ENCODE data around the gene PILRB.
"Not testable (repeated sequence)": the region's sequence is repeated elsewhere in the genome, so short reads cannot be mapped to it uniquely, and the experiment has no call there.

The PILRB gene

DNA sequence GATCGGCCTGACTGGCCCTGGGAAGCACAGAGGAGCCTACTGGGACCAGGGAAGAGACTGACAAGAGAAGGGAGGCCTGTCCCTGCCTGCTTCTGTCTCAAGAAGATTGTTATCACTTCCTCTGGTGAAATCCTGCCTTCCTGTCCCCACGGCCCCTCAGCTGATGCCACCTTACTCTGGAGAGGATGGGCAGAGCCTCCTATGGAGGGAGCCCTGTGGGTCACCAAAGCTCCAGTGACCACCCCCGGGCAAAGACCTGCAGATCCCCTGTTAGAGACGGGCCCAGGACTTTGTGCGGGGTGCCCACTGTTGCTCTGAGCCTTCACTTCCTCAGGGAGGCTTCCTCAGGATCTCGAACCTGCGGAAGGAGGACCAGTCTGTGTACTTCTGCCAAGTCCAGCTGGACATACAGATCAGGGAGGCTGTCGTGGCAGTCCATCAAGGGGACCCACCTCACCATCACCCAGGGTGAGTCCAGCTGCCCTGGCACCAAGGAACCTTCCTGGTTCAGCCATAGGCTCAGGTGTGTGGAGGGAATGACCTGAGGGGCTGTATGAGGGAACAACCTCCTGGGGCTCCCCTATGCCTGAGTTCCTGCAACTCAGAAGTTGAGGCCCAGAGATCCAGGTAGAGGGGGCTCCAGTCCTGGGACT lies 1.4 kb upstream of the PILRB start:
- DNase-seq = no peak

DNA sequence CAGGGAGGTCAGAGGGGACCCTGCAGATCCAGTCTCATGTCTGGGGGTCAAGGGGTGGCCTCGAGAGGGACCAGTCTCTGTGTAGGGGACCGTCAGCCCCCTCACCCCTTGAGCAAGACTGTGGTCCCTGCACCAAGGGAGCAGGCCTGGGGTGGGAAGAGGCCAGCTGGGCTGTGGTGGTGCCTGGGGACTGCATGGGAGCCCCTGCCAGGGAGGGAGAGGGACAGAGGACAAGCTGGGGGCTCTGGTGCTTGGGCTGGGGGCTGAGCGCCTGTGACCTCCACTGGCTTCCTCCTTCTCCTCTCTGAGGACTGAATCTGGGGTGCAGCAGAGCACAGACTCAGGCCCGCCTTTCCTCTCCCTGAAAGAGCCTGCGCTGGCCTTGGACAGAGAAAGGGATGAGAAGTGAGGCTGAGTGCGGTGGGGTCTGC lies 771 bp upstream of the PILRB start:
- no peak for DNase-seq

DNA sequence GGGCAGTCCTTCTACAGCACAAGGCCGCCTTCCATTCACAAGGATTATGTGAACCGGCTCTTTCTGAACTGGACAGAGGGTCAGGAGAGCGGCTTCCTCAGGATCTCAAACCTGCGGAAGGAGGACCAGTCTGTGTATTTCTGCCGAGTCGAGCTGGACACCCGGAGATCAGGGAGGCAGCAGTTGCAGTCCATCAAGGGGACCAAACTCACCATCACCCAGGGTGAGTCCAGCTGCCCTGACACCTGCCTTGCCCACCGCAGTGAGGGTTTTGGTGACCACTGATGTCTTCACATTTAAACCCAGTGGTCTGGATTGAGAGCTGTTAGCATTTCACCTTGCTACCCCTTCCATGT lies 918 bp downstream of the PILRB start:
- DNase-seq = no peak

DNA sequence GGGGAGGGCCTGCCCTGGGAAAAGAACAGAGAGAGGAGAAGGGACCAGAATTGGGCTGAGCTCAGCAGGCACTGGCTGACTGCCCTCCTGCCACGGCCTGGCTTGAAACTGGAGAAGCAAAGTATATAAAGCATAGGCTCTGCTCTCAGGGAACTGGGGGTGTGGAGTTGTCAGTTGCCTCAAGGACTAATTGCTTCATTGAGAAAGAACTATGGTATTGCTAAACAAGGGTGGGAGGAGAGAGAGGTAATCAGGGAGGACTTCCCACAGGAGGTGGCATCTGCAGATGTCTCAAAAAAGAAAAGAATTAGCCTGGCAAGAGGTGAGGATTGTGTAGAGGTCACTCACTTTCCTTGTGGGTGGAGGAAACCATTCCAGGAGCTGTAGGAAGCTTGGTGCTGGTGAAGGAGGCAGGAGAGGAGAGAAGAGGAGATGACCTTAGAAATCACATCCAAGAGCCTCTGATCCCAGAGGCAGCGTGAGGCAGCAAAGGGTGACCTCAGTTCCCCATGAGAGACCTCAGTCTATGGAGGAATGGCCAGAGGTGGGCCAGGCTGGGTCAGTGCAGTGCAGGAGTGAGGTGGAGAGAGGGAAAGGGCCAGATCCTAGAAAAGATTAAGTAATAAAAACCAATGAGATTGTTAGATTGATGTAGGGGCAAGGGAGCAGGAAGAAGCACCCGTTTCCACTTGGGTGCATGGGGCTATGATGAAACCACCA lies 2.4 kb downstream of the PILRB start:
- peak; percentile 61 to 72 (median 69) for DNase-seq

DNA sequence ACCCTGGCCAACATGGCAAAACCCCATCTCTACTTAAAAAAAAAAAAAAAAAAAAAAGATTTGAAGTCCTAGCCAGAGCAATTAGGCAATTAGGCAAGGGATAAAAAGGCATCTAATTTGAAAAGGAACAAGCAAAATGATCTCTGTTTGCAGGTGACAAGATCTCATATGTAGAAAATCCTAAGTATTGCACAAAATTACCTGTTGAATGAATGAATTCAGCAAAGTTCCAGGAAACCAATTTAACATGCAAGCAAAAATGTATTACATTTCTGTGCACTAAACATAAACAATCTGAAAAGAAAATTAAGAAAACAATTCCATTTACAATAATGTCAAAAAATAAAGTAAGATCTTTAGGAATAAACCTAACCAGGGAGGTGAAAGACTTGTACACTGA lies 5.2 kb downstream of the PILRB start:
- DNase-seq = no peak

DNA sequence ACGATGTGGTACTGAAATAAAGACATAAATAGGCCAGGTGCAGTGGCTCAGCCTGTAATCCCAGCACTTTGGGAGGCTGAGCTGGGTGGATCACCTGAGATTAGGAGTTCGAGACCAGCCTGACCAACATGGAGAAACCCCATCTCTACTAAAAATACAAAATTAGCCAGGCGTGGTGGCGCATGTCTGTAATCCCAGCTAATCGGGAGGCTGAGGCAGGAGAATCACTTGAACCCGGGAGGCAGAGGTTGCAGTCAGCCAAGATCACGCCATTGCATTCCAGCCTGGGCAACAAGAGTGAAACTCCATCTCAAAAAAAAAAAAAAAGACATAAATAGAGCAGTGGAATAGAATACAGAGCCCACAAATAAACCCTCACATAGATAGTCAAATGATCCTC lies 5.9 kb downstream of the PILRB start:
- not testable (repeated sequence) for DNase-seq

DNA sequence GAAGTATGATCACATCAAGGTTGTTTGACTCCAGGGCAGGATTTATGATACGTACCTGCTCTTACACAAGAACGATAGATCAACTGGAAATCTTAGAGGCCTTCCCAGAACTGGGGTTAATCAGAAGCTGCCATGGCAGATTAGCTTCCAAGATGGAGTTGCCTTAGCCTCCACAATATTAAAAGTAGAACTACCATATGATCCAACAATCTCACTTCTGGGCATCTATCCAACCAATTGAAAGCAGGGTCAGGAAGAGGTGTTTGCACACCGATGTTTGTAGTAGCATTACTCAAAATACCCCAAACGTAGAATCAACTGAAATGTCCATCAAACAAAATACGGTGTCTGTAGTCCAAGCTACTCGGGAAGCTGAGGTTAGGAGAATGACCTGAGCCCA lies 6.6 kb downstream of the PILRB start:
- peak in 1 of 3 donors; percentile 18 for DNase-seq

DNA sequence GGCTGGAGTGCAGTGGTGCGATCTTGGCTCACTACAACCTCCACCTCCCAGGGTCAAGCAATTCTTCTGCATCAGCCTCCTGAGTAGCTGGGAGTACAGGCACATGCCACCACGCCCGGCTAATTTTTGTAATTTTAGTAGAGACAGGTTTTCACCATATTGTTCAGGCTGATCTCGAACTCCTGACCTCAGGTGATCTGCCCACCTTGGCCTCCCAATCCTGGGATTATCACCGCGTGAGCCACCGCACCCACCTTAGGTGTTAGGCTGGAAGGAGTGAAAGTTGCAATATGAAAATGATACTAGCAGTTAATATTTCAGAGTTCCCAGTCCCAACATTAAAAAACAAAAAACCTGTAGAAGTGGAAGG lies 8.1 kb downstream of the PILRB start:
- not testable (repeated sequence) for DNase-seq

DNA sequence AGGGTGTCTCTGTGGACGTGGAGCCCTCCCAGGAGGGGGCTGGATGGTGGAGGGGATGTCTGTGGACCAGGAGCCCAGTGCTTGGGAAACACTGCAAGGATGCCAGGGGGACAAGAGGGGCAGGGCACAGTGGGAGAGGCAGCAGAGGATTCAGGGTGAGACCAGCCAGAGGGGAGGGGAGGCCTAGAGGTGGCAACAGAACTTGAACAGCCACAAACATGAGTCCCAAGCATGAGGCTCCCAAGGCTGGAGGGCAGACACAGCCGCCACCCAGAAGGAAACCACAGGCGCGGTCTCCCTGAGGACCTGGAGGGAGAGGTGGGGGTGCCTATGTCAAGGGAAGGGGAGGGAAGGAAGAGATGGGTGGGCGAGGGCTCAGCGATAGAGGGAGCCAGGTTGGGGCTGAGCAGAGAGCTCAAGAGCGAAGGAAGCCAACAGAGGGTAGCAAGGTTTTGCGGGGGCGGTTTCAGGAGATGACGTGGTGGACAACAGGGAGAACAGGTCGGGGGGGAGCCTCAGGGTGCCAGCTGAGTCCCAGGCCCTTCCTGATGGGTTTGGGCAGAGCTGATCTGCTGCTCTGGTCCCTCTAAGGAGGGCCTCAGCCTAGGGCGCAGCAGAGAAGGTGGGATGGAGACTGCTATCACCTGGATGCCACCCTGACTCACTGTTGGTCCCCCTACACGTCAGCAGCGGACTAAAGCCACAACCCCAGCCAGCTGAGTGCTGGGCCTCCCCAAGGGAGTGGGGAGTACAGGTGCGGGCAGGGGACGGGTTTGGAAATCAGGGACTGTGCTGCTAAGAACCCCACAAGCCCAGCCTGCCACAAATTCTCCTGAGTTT lies 8.7 kb downstream of the PILRB start:
- DNase-seq = no peak

DNA sequence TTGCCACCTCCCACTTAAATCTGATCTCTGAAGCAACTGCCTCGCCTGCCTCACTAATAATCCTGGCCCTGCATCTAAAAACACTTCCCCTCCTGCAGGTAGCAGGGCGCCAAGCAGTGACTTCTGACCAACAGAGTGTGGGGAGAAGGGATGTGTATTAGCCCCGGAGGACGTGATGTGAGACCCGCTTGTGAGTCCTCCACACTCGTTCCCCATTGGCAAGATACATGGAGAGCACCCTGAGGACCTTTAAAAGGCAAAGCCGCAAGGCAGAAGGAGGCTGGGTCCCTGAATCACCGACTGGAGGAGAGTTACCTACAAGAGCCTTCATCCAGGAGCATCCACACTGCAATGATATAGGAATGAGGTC lies 9.3 kb downstream of the PILRB start:
- DNase-seq = no peak

DNA sequence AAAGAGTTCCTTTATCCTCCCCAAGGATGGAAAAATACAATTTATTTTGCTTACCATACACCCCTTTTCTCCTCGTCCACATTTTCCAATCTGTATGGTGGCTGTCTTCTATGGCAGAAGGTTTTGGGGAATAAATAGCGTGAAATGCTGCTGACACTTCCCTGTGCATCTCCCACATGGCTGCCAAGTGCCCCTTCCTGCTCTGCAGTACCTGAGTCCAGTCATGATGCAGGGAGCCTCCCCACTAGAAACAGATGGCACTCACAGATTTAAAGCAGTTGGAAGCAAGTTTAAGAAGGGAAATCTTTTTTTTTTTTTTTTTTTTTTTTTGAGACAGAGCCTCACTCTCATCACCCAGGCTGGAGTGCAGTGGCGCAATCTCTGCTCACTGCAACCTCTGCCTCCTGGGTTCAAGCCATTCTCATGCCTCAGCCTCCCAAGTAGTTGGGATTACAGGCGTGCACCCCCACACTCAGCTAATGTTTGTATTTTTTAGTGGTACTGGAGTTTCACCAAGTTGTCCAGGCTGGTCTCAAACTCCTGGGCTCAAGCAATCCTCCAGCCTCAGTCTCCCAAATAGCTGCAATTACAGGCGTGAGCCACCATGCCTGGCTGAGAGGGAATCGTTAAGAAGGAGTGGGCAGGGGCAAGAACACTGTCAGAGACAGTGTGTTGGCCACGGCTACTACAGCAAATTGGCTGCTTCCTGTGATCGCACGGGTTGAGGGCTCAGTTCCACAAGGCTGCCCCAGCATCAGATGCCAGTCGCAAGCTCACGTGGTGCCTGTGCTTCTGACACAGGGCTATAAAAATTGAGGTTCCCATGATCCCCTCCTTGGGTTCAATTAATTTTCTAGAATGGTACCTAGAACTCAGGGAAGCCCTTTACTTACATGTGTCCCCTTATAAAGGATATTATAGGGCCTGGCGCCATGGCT lies 10.0 kb downstream of the PILRB start:
- peak; percentile 46 to 58 (median 57) for DNase-seq

DNA sequence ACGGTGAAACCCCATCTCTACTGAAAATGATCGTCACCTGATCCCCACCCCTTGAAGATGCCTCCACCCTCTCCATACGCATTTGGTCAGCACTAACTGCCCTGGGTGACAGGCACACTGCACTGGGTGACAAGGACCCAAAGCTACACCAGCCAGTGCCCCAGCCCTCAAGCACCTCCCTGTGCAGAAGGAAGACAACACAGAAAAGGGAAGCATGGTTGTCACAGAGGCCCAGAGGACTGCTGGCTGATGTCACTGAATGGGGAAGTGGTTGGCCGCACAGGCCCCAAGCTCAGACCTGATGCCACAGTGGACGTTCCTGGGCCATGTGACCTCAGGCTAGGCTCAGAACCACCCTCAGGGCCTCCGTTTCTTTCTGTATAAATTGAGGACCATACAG lies 11.2 kb downstream of the PILRB start:
- DNase-seq = peak; percentile 94 to 97 (median 95)

DNA sequence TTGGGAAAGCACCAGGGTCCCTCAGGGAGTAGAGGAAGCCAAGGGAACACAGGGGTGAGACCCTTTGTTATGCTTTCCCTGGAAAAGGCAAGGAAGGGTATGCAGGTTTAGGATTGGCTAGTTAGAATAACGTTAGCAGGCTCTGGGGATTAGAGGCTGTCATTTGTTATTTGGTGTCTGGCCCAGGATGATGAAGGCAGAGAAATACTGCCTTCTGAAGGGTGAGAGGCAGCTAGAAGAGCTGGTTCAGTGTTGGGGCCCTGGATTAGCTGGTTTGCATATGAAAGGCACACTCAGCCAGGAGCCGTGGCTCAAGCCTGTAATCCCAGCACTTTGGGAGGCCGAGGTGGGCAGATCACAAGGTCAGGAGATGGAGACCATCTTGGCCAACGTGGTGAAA lies 12.4 kb downstream of the PILRB start:
- no peak for DNase-seq

DNA sequence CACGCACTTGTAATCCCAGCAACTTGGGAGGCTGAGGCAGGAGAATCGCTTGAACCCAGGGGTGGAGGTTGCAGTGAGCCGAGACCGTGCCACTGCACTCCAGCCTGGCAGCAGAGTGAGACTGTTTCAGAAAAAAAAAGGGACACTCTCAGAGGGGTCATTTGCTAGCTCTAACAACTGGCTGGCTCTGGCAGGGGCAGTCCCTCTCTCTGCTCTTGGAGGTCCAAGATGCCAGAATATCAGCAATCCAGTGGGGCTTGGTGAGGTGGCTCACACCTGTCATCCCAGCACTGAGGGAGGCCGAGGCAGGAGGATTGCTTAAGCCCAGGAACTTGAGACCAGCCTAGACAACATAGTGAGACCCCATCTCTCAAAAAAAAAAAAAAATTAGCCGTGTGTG lies 12.8 kb downstream of the PILRB start:
- no peak for DNase-seq

DNA sequence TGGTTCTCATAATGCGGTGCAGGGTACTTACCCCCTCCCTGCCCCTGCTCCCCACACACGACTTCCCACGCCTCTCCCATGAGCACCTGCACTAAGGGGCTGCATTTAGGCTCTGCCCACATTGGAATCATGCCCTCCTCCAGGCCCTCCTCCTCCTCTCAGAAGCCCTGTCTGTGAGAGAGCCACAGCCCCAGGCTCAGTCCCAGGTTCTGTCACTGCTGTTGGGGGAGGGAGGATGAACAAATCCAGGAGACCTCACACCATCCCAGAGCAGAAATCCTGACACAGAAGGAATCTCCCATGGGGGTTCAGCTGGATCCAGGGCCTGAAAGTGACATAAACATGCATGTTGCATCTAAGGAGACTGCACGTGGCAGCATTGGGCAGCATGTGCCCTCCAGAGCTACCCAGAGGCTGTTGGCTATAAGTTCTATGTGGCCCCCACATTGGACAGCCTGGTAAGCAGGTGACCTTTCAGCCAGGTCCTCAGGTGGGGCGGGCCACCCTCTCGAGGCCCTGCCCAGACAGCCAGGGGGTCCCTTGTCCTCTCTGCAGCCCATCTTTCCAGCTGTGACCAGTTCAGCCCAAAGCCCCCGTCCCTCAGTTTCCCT lies 13.7 kb downstream of the PILRB start:
- peak; percentile 41 to 67 (median 48) for DNase-seq

DNA sequence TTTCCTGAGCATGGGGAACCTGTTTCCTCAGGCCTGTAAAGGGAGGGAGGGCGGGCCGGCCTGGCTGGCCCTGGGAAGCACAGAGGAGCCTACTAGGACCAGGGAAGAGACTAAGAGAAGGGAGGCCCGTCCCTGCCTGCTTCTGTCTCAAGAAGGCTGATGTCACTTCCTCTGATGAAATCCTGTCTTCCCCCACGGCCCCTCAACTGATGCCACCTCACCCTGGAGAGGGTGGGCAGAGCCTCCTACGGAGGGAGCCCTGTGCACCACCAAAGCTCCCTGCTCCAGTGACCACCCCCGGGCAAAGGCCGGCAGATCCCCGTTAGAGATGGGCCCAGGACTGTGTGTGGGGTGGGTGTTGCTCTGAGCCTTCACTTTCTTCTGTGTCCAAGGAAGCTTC lies 14.3 kb downstream of the PILRB start:
- DNase-seq = peak; percentile 95 to 96 (median 96)

DNA sequence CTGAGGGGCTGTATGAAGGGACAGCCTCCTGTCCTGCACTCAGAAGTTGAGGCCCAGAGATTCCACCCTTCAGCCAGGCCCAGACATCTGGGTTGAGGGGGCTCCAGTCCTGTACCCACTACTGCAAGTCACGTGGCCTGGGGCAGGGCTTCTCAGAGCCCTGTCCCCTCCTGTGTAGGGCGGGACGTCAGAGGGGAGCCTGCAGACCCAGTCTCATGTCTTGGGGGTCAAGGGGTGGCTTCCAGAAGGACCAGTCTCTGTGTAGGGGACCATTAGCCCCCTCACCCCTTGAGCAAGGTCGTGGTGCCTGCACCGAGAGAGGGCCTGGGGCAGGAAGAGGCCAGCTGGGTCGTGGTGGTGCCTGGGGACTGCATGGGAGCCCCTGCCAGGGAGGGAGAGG lies 14.8 kb downstream of the PILRB start:
- DNase-seq = peak in 1 of 3 donors; percentile 54

DNA sequence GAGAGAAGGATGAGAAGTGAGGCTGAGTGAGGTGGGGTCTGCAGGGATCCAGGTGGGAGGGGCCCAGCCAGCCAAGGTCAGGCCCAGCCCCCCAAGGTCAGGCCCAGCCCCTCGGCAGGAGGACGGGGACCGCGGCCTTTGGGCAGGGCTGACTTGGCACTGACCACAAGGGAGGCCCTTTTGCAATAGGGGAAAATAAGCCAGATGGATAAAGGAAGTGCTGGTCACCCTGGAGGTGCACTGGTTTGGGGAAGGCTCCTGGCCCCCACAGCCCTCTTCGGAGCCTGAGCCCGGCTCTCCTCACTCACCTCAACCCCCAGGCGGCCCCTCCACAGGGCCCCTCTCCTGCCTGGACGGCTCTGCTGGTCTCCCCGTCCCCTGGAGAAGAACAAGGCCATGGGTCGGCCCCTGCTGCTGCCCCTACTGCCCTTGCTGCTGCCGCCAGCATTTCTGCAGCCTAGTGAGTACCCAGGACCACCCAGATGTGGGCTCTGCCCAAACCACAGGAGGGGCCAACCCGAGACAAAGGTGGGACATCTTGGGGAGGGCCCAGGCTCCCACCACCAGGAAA lies 15.4 kb downstream of the PILRB start, which contains the start of gene PILRA:
TSS of gene PILRA (plus strand) at position 227 of the 571 bp plus-strand sequence. CDS start at position 397, 170 bp downstream.
- peak; percentile 86 to 88 (median 86) for DNase-seq

DNA sequence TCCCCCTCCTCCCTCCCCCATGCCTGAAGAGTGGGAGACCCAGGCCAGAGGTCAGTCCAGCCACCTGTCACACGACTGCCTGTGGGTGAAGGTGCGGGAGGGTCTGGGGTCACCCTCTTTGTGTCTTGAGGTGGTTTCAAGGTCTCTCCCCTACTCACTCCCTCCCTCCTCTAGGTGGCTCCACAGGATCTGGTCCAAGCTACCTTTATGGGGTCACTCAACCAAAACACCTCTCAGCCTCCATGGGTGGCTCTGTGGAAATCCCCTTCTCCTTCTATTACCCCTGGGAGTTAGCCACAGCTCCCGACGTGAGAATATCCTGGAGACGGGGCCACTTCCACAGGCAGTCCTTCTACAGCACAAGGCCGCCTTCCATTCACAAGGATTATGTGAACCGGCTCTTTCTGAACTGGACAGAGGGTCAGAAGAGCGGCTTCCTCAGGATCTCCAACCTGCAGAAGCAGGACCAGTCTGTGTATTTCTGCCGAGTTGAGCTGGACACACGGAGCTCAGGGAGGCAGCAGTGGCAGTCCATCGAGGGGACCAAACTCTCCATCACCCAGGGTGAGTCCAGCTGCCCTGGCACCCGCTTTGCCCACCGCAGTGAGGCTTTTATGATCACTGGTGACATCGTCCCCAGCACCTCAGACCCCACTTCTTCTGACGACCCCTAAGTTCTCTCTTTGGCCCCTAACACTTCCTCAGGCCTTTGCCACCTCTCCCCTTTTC lies 16.1 kb downstream of the PILRB start:
- not testable (repeated sequence) for DNase-seq

DNA sequence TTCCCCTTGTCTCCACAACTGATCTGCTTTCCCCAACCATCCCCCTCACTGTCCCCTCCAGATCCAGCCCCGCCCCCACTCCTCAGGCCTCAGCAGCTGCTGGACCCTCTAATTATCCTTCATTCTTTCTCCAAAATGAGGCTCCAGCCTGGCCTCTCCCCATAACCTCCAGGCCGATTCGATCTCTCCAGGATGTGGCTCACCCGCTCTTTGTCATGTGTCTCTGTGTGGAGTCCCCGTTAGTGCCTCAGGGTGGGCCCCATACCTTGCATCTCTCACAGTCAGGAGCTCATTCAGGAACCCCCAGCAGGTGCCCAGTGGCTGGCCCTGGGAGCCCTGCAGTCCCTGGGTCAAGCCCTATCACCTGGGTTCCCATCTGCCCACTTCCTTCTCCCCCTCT lies 16.7 kb downstream of the PILRB start:
- no peak for DNase-seq

DNA sequence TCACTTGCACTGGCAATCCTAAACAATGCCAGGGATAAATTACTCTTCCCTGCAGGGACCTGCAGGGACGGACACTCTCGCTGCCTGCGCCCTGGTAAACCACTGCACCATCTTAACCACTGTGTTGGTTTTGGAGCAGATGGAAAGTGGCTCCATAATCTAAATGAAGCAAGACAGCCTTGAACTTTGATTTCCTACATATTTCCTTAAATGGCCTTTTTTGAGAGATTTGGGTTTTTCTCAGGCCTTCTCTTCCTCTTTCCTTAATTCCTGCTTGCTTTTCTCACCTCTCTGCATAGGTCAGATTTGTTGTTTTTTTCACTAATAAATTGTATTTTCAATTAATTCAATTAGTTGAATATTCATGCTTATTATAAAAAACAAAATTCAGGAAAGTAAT lies 18.1 kb downstream of the PILRB start:
- peak in 2 of 3 donors; percentile 32 to 48 for DNase-seq
